H1 (cell line): ENCODE results near the gene CELF6. TPM values are rescaled to one million over a fixed set of nuclear protein-coding genes. Genes with fewer than 3 reads are reported as not detected.

Experiments used
- CTCF ChIA-PET: fragments of 300-600 bp; sonication (Branson Sonifier 250); formaldehyde crosslinking; loops from one replicate; lab custom pipeline; 2021; ENCODE audit not compliant: partially characterized antibody; lab: Charles Lee
- POLR2A ChIA-PET: fragments of 300-600 bp; sonication (Branson Sonifier 250); formaldehyde crosslinking; loops from one replicate; lab custom pipeline; 2021; ENCODE audit warnings: inconsistent platforms; ENCODE audit not compliant: partially characterized antibody; lab: Charles Lee
- DNase-seq, 2 experiments: peaks; one replicate each; pipeline versions ENCODE4 v3.0.0 to v3.0.0-alpha.2; 2010 to 2022; ENCODE audit warnings: low spot score in 2 of 2, low read depth in 1 of 2, mixed read lengths in 1 of 2
- FAIRE-seq: peaks from 2 replicates; lab custom pipeline; 2011; peaks lifted over from hg19 to GRCh38; lab: Jason Lieb, UNC
- H2AFZ ChIP-seq: 2 replicates; pipeline ENCODE4 v1.8.1; 2012; ENCODE audit warnings: low read length, inconsistent platforms
- H2AK5ac ChIP-seq: 2 replicates; pipeline ENCODE4 v1.6.1; 2013; ENCODE audit warnings: low read depth, low read length
- H2BK120ac ChIP-seq: replicated peaks from 2 replicates; pipeline ENCODE3; 2013; ENCODE audit warnings: low read depth, low read length, inconsistent platforms
- H2BK12ac ChIP-seq: 2 replicates; pipeline ENCODE4 v1.6.1; 2013; ENCODE audit warnings: low read depth, low read length
- H2BK15ac ChIP-seq: 2 replicates; pipeline ENCODE4 v1.6.1; 2013; ENCODE audit warnings: low read length
- H2BK20ac ChIP-seq: 2 replicates; pipeline ENCODE4 v1.6.1; 2013; ENCODE audit warnings: low read length
- H2BK5ac ChIP-seq: 2 replicates; pipeline ENCODE4 v1.6.1; 2013; ENCODE audit warnings: low read depth, low read length
- H3K14ac ChIP-seq: 2 replicates; pipeline ENCODE4 v1.6.1; 2013; ENCODE audit warnings: inconsistent platforms; ENCODE audit not compliant: insufficient read length
- H3K18ac ChIP-seq: 2 replicates; pipeline ENCODE4 v1.6.1; 2013; ENCODE audit warnings: low read length; ENCODE audit errors: extremely low read depth
- H3K23ac ChIP-seq: 2 replicates; pipeline ENCODE4 v1.6.1; 2013; ENCODE audit warnings: inconsistent platforms; ENCODE audit not compliant: insufficient read length
- H3K23me2 ChIP-seq: 2 replicates; pipeline ENCODE4 v1.6.1; 2013; ENCODE audit warnings: low read depth, low read length
- H3K27ac ChIP-seq: 2 replicates; pipeline ENCODE4 v1.6.1; 2011; ENCODE audit warnings: low read depth, low read length, inconsistent platforms
- H3K27me3 ChIP-seq, 4 experiments: replicated peaks in 1 of 4; 1 replicate in 1 of 4; 2 replicates in 3 of 4; pipeline versions ENCODE4 v1.6.1 to v1.8.1; 2011 to 2013; ENCODE audit warnings: low read length in 3 of 4, mild to moderate bottlenecking in 3 of 4, inconsistent platforms in 2 of 4, mixed read lengths in 2 of 4, moderate library complexity in 1 of 4; ENCODE audit not compliant: control insufficient read depth in 3 of 4, insufficient read depth in 3 of 4; ENCODE audit errors: extremely low read depth in 1 of 4
- H3K36me3 ChIP-seq, 4 experiments: 2 replicates each; pipeline versions ENCODE4 v1.6.1 to v1.8.1; 2011 to 2013; ENCODE audit warnings: mild to moderate bottlenecking in 4 of 4, low read length in 3 of 4, moderate library complexity in 2 of 4, control low read depth in 1 of 4, inconsistent platforms in 1 of 4; ENCODE audit not compliant: insufficient read depth in 4 of 4, control insufficient read depth in 2 of 4
- H3K4ac ChIP-seq: replicated peaks from 2 replicates; pipeline ENCODE3; 2013; ENCODE audit warnings: low read length, low read depth, mixed read lengths, inconsistent platforms; ENCODE audit not compliant: insufficient read length
- H3K4me1 ChIP-seq, 4 experiments: replicated peaks in 1 of 4; 1 replicate in 1 of 4; 2 replicates in 3 of 4; pipeline versions ENCODE4 v1.6.1 to v1.8.1; 2011 to 2013; ENCODE audit warnings: low read length in 3 of 4, inconsistent platforms in 2 of 4, mixed read lengths in 1 of 4; ENCODE audit not compliant: insufficient read depth in 4 of 4, control insufficient read depth in 3 of 4
- H3K4me2 ChIP-seq, 2 experiments: 2 replicates each; pipeline versions ENCODE4 v1.6.1 to v1.8.1; 2011 to 2013; ENCODE audit warnings: low read depth in 2 of 2, low read length in 2 of 2, control low read depth in 1 of 2, inconsistent platforms in 1 of 2, mild to moderate bottlenecking in 1 of 2; ENCODE audit not compliant: insufficient read depth in 1 of 2
- H3K4me3 ChIP-seq, 4 experiments: fragments of 200-600, 300-600 bp in 1 of 4; sonication (generic), shearing (Covaris generic), sonication (Bioruptor Twin) in 1 of 4; 2 replicates each; pipeline versions ENCODE4 v1.5.1 to v1.8.1; 2011 to 2016; ENCODE audit warnings: low read length in 4 of 4, low read depth in 3 of 4, control low read depth in 2 of 4, inconsistent platforms in 2 of 4, mild to moderate bottlenecking in 2 of 4, mixed read lengths in 1 of 4, moderate library complexity in 1 of 4; ENCODE audit not compliant: insufficient read depth in 2 of 4; ENCODE audit errors: extremely low read depth in 1 of 4
- H3K56ac ChIP-seq: replicated peaks from 2 replicates; pipeline ENCODE3; 2013; ENCODE audit warnings: low read depth, mild to moderate bottlenecking, mixed read lengths, low read length, inconsistent platforms; ENCODE audit not compliant: insufficient read length
- H3K79me1 ChIP-seq: 2 replicates; pipeline ENCODE4 v1.6.1; 2013; ENCODE audit warnings: low read depth, low read length, control low read depth
- H3K79me2 ChIP-seq, 2 experiments: 2 replicates each; pipeline versions ENCODE4 v1.6.1 to v1.8.1; 2012 to 2013; ENCODE audit warnings: low read length in 2 of 2, mild to moderate bottlenecking in 2 of 2, inconsistent platforms in 1 of 2; ENCODE audit not compliant: insufficient read depth in 2 of 2, control insufficient read depth in 1 of 2
- H3K9ac ChIP-seq, 4 experiments: replicated peaks in 1 of 4; 1 replicate in 1 of 4; 2 replicates in 3 of 4; pipeline versions ENCODE4 v1.6.1 to v1.8.1; 2011 to 2013; ENCODE audit warnings: low read depth in 3 of 4, low read length in 3 of 4, control low read depth in 2 of 4, mild to moderate bottlenecking in 2 of 4, moderate library complexity in 2 of 4, inconsistent platforms in 1 of 4; ENCODE audit errors: extremely low read depth in 1 of 4
- H3K9me3 ChIP-seq, 2 experiments: 2 replicates each; pipeline versions ENCODE4 v1.6.1 to v1.8.1; 2012 to 2013; ENCODE audit warnings: mild to moderate bottlenecking in 2 of 2, moderate library complexity in 2 of 2, control low read depth in 1 of 2, inconsistent platforms in 1 of 2, low read depth in 1 of 2, low read length in 1 of 2, mixed read lengths in 1 of 2; ENCODE audit not compliant: insufficient read depth in 2 of 2
- H4K20me1 ChIP-seq, 2 experiments: replicated peaks in 1 of 2; 2 replicates each; pipeline versions ENCODE3 to v1.8.1; 2011 to 2013; ENCODE audit warnings: inconsistent platforms in 2 of 2, low read length in 2 of 2, mild to moderate bottlenecking in 1 of 2; ENCODE audit not compliant: insufficient read depth in 2 of 2, control insufficient read depth in 1 of 2
- H4K5ac ChIP-seq: 2 replicates; pipeline ENCODE4 v1.6.1; 2013; ENCODE audit warnings: low read length, low read depth, mixed read lengths, inconsistent platforms; ENCODE audit not compliant: insufficient read length
- H4K8ac ChIP-seq: 2 replicates; pipeline ENCODE4 v1.8.0; 2013; ENCODE audit warnings: mild to moderate bottlenecking, moderate library complexity, low read length, inconsistent platforms; ENCODE audit not compliant: insufficient read depth; ENCODE audit errors: extremely low read depth
- H4K91ac ChIP-seq: replicated peaks from 2 replicates; pipeline ENCODE3; 2013; ENCODE audit warnings: low read length, mixed read lengths, inconsistent platforms; ENCODE audit not compliant: insufficient read length
- ASH2L ChIP-seq: fragments of 200-600, 300-600 bp; sonication (generic); IDR thresholded peaks from one replicate; pipeline ENCODE4 v1.7.1; 2017; ENCODE audit warnings: low read length
- BRCA1 ChIP-seq: IDR thresholded peaks from 2 replicates; pipeline ENCODE4 v1.6.1; 2012; ENCODE audit warnings: low read depth, low read length, improper control_type of control experiment
- CEBPB ChIP-seq: IDR thresholded peaks from 2 replicates; pipeline ENCODE4 v1.6.1; 2012; ENCODE audit warnings: low read depth, low read length
- CHD2 ChIP-seq: IDR thresholded peaks from 2 replicates; pipeline ENCODE4 v1.6.1; 2012; ENCODE audit warnings: low read length, improper control_type of control experiment
- E2F6 ChIP-seq: IDR thresholded peaks from 2 replicates; pipeline ENCODE4 v1.6.1; 2012; ENCODE audit warnings: inconsistent platforms
- EP300 ChIP-seq, 2 experiments: IDR thresholded peaks; 1 replicate in 1 of 2; 2 replicates in 1 of 2; pipeline ENCODE4 v1.6.1; 2011 to 2012; ENCODE audit warnings: low read depth in 2 of 2, low read length in 2 of 2, mild to moderate bottlenecking in 2 of 2, borderline replicate concordance in 1 of 2, inconsistent platforms in 1 of 2, moderate library complexity in 1 of 2
- HDAC2 ChIP-seq, 2 experiments: fragments of 300-600 bp in 1 of 2; sonication (generic) in 1 of 2; IDR thresholded peaks; 2 replicates each; pipeline ENCODE4 v1.6.1; 2011 to 2012; ENCODE audit warnings: low read depth in 2 of 2, low read length in 2 of 2, mild to moderate bottlenecking in 2 of 2, moderate library complexity in 2 of 2, borderline replicate concordance in 1 of 2, inconsistent platforms in 1 of 2
- POLR2AphosphoS5 ChIP-seq: IDR thresholded peaks from 2 replicates; pipeline ENCODE4 v1.6.1; 2011; ENCODE audit warnings: low read depth, low read length
- RNF2 ChIP-seq: fragments of 200-900, 300-1000 bp; sonication (generic); IDR thresholded peaks from 2 replicates; pipeline ENCODE4 v1.7.1; 2016; ENCODE audit warnings: borderline replicate concordance, low read depth, mild to moderate bottlenecking, antibody characterized with exemption, low read length; ENCODE audit not compliant: poor library complexity, severe bottlenecking; ENCODE audit errors: missing control alignments
- SP1 ChIP-seq: IDR thresholded peaks from 2 replicates; pipeline ENCODE4 v1.6.1; 2011; ENCODE audit warnings: low read depth, low read length
- TAF7 ChIP-seq: optimal IDR thresholded peaks from 2 replicates; pipeline ENCODE3; 2011; ENCODE audit warnings: low read depth, mild to moderate bottlenecking, inconsistent platforms, low read length, moderate library complexity, borderline replicate concordance
- TBP ChIP-seq: IDR thresholded peaks from 2 replicates; pipeline ENCODE4 v1.6.1; 2011; ENCODE audit warnings: low read depth, low read length, improper control_type of control experiment
- WGBS, 2 experiments: shearing (Covaris generic) in 1 of 2; methylation state at CpG; one replicate each; pipeline versions ENCODE4 v1.1.6 to v1.1.7; 2013 to 2015; ENCODE audit warnings: low lambda C conversion rate in 2 of 2, mixed read lengths in 2 of 2, inconsistent platforms in 1 of 2, low coverage in 1 of 2, missing lambda C conversion rate in 1 of 2; ENCODE audit not compliant: insufficient replicate concordance in 2 of 2, insufficient coverage in 1 of 2, insufficient read length in 1 of 2; ENCODE audit errors: extremely low coverage in 1 of 2, missing lambda C conversion rate in 1 of 2; 5-methylcytosine and 5-hydroxymethylcytosine counted together
- polyA plus RNA-seq, 7 experiments: library from polyadenylated mRNA; depleted of rRNA in 3 of 7; stranded (reverse) in 5 of 7; unstranded in 2 of 7; fragments of >200 nt in 5 of 7; fragments of 200-250 nt in 2 of 7; gene quantifications; 1 replicate in 5 of 7; 2 replicates in 1 of 7; 4 replicates in 1 of 7; pipeline versions ENCODE4 v1.2.1 to v1.2.3, GENCODE V29; 2011 to 2013; ENCODE audit warnings: missing spikeins in 2 of 7, mixed read lengths in 2 of 7
- total RNA-seq: library from RNA; stranded (reverse); fragmentation: NEBNext Ultra II Directional; extraction: Animal tissue kit (Norgen Biotek cat#: 25700); gene quantifications from 2 replicates; pipeline ENCODE4 v1.2.1, GENCODE V29; 2021
- TF ChIP-seq, protein P1 (sequence below): IDR thresholded peaks from 2 replicates; pipeline ENCODE4 v1.6.1; 2012; ENCODE audit warnings: inconsistent platforms

The CELF6 gene
- total and polyA plus RNA-seq, 2 of the 8 experiments (the other 6 are each of a cell fraction or from before 2014, with no cell fraction given) = 0.09 to 0.19 TPM

DNA sequence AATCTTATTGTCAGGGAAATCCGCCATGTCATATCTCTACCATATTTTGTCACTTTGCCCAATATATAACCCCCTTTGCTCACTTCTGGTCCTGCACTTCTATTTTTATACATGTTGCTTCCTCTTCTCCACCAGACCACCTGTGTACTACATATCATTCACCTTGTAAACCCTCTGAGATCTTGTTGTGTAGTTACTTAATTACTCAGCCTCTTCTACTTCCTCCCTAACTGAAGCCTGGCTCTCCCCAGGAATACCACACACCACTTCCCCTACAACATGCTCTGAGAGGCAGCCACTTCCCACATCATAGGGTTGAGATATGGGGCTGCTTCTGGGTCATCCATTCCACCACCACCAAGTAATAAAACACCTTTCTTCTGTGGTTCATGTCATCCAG, 45.9 kb upstream of the CELF6 start:
- Histone ChIP-seq H2AFZ (no peak overlapping the region), H3K9me3 (no peaks in the 10 kb centered on the region), H3K79me1 (peaks cover 4% of the 10 kb centered on the region; the same call in 1 of the 2 replicates), H2BK120ac (no peak overlapping the region), H2AK5ac (no peak overlapping the region), H2BK15ac (no peak overlapping the region), H4K91ac (no peak overlapping the region), H3K4me1 (no peaks in the 10 kb centered on the region), H3K23me2 (no peaks in the 10 kb centered on the region), H4K8ac (no peak overlapping the region), H3K9ac (no peak overlapping the region), H3K14ac (no peak overlapping the region), H2BK12ac (no peak overlapping the region), H2BK5ac (no peak overlapping the region), H3K18ac (no peak overlapping the region), H3K4ac (no peak overlapping the region), H3K4me3 (no peak overlapping the region), H4K5ac (no peak overlapping the region), H3K79me2 (peaks cover 0 to 15% of the 10 kb centered on the region in 2 experiments; a peak in 1 of 4 replicates), H4K20me1 (peaks cover 3 to 4% of the 10 kb centered on the region in 2 experiments), H2BK20ac (no peak overlapping the region), H3K27me3 (no peaks in the 10 kb centered on the region), H3K56ac (no peak overlapping the region), H3K36me3 (peaks cover 0 to 4% (median 0%) of the 10 kb centered on the region in 4 experiments; a peak in 1 of 8 replicates), H3K27ac (no peak overlapping the region), H3K23ac (no peak overlapping the region), H3K4me2 (no peak overlapping the region)
- ChIA-PET POLR2A (interaction anchor here (0.7 to 2.3 kb wide), 2 partner anchors 10 to 26 kb away, joined by 3 to 10 read pairs; partner anchors contain the start of gene HEXA), CTCF (interaction anchor here (0.7 to 1.6 kb wide), 4 partner anchors 10 to 98 kb away, joined by 3 to 4 read pairs (median 3); partner anchors contain the start of gene HEXA)
- FAIRE-seq (no peak), DNase-seq (no peak)
- WGBS, 2 experiments = 76% methylated on average over 1 of the region's 1 CpG; no CpG with 5 or more reads in 1 of the 2 experiments
- TF ChIP-seq SP1 (no peak), TAF7 (no peak), RNF2 (no peak), HDAC2 (IDR thresholded peaks at IDR 0.05; ENCODE audit: borderline replicate concordance in 1 of 2, low read depth in 2 of 2, low read length in 2 of 2) (no peak), ASH2L (no peak), TBP (no peak), E2F6 (no peak), EP300 (IDR thresholded peaks at IDR 0.05; ENCODE audit: borderline replicate concordance in 1 of 2, low read depth in 2 of 2, low read length in 2 of 2) (no peak), CHD2 (no peak), CEBPB (no peak), BRCA1 (no peak), POLR2AphosphoS5 (no peak)
- TF ChIP-seq, protein P1, sequence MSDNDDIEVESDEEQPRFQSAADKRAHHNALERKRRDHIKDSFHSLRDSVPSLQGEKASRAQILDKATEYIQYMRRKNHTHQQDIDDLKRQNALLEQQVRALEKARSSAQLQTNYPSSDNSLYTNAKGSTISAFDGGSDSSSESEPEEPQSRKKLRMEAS = no peak
